GM19467 (cell line): ENCODE results near the gene OR2Z1.

Experiments
- ATAC-seq: cut with Tn5 transposase; IDR thresholded peaks from one replicate; pipeline ENCODE4 v1.9.1; 2021; ENCODE audit warnings: mild to moderate bottlenecking, moderate library complexity; ENCODE audit not compliant: unreplicated experiment

The OR2Z1 gene, protein sequence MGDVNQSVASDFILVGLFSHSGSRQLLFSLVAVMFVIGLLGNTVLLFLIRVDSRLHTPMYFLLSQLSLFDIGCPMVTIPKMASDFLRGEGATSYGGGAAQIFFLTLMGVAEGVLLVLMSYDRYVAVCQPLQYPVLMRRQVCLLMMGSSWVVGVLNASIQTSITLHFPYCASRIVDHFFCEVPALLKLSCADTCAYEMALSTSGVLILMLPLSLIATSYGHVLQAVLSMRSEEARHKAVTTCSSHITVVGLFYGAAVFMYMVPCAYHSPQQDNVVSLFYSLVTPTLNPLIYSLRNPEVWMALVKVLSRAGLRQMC

DNA sequence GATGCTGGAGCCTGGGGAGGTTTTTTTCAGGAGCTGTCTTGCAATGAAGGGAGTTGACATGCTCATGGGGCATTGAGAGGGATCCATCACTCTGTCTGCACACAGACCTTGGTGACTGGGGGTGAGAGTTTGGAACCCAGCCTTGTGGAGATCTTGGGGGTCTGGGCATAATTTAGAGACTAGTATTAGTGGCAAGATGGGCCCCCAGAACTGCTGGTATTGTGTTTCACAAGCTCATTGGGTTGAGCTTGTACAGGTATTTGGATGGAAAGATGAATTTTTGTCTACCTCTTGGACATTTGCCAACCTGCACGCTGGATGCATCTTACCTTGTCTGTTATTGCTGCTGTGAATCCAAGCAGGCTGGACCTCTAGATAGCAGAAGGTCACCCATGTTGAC, at the start of gene OR2Z1:
Gene OR2Z1 (plus strand): TSS at position 301 of the 400 bp plus-strand sequence. CDS start 9,395 bp downstream, outside the sequence.
- ATAC-seq: no peak

GRCh38 chr19:8673276-8673891, 48.0 kb upstream of the OR2Z1 start:
- ATAC-seq: no peak

- ATAC-seq: no peak
Observed at GRCh38 chr19:8675066-8675465, 46.4 kb upstream of the OR2Z1 start.

DNA sequence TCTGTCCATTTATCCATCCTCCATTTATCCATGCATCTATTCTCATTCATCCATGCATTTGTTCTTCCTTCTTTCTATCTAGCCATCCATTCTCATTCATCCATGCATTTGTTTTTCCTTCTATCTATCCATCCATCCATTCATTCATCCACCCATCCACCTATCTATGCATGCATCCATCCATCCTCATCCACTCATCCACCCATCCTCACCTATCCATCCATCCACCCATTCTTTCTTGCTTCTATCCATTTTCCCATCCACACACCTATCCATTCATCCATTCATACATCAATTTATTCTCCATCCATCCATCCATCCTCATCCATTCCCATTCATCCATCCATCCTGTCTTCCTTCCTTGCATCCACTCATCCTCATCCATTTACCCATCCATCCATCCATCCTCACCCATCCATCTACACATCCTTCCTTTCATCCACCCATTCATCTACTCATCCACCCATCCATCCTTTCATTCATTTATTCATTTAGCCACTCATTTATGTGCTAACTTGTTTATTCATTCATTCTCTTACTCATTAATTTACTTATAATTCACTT, 43.1 kb upstream of the OR2Z1 start:
- ATAC-seq: no peak

DNA sequence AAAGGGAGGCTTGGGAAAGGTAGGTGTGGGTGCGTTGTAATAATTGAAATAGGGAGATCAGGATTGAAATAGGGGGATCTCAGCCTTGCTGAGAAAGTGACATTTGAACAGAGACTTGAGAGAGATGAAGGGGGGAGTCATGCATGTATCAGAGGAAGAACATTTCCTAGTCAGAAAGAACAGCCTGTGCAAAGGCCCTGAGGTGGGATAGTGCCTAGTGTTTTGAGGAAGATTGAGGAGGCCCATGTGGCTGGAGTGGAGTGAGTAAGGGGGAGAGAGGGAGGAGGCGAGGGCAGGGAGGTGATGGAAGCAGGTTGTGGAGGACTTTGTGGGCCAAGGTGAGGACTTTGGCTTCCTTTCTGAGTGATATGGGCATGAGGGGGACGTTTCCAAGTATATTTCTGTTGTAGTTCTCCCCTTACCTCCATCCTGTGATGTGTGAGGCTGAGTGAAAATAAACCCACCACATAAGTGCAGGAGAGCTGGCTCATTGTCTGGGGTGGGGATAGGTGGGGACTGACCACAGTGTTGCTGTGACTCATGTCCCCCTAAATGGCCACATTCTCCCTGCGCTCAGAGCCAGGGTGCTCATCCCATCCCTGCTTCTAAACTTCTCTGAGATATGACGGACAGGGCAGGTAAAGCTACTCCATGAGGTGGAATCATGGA, 40.6 kb upstream of the OR2Z1 start:
- no peak for ATAC-seq

GRCh38 chr19:8681345-8682029, 39.9 kb upstream of the OR2Z1 start:
- ATAC-seq: no peak

DNA sequence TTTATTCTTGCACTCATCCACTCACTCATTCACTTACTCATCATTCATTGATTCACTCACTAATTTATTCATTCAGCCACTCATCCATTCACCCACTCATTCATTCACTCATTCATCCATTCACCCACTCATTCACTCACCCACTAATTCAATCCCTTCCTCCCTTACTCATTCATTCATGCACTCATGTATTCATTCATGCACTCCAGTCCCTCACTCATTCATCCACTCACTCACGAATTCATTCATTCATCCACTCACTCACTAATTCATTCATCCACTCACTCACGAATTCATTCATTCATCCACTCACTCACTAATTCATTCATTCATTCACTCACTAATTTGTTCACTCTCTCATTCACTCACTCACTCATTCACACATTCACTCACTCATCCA, 39.0 kb upstream of the OR2Z1 start:
- ATAC-seq: no peak

DNA sequence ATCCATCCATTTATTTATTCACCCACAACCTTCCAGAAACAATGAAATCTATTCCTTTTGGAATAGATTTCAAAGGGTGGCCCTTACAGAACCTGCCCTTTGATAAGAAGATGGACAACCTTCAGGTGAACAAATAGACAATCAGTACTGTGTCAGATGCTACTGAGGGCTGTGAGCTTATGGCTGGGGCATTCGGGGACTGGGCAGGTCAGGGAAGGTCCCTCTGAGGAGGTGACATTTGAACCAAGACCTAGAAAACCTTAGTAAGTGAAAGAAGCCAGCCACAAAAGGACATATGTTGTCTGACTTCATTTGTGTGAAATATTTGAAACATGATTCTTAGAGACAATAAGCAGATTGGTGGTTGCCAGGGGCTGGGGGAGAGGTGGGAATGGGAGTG, 38.5 kb upstream of the OR2Z1 start:
- no peak for ATAC-seq

DNA sequence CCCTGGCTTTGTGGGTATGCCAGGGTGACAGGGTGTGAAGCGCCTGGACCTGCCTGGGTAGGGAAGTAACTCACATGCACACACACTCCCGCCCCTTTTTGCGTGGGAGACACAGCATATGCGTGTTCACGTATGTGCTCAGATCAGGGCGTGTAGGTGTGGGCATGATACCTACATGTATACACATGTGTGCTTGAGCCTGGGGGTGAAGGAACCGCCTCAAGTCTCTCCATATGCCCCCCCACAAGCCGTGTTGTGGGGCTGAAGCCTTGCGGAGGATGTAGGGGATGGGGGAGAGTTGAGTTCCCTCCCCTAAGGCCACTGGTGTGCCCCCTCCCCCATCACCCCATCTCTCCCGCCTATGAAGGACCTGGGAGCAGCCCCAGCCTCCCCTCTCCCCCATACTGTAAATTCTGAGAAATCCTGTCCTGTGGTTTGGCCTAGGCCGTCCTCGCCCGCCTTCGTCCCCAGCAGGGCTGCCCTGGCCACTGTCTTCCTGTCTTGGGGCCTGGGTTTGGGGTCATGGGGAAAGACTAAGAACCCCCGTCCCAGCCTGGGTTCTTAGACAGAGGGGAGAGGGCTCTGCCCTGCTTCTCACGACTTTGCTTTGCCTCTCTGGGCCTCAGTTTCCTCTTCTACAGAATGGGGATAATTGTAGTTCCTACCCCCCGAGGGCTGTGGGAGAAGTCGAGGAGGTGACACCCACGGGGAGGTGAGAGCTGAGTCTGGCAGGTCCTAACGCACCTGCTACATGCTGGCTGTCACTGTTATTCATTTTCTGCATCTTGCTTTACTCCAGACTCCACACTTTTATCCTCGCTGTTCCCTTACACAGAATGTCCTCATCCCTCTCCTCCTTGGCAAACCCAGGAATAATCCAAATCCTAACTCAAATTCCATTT, 37.2 kb upstream of the OR2Z1 start:
- no peak for ATAC-seq

- no peak for ATAC-seq
Observed at GRCh38 chr19:8686549-8686948, 34.9 kb upstream of the OR2Z1 start.

DNA sequence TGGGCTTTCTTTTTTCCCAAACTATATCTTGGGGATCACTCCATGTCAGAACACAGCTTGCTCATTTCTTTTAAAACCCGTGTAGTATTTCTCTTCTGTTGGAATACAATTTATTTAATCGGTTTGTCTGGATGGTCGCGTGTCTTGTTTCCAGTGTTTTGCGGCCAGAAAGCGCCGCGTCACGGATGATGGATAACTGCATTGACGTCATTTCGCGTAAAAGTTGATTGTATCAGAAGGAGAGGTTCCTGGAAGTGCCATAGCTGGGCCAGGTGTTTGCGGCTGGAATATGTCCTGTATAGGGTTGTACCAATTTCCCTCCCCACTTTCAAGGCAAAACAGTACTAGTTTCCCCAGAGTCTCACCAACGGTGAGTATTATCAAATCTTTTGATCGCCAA, 32.5 kb upstream of the OR2Z1 start:
- no peak for ATAC-seq

GRCh38 chr19:8690753-8691539, 30.5 kb upstream of the OR2Z1 start:
- no peak for ATAC-seq

- no peak for ATAC-seq
Observed at GRCh38 chr19:8695501-8695900, 25.9 kb upstream of the OR2Z1 start.

DNA sequence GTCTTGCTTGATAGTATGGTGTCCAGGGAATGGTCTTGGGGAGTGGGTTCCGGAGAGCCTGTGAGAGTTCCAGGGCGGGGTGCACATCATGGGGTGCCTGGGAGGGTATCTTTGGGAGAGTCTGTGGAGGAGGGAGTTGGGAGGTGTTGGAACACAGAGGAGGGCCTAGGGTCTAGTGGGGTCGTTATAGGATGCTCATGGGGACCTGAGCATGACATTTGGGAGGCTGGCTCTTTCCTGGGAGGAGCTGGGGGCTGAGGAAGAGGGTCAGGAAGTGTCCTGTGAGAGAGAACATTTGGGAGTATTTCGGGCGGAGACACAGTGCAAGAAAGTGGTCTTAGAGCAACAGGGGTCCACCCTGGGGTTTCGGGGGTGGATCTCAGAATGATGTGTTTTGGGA, 25.5 kb upstream of the OR2Z1 start:
- ATAC-seq: no peak

- ATAC-seq: no peak
Observed at GRCh38 chr19:8696993-8697392, 24.4 kb upstream of the OR2Z1 start.

GRCh38 chr19:8697671-8698432, 23.6 kb upstream of the OR2Z1 start:
- no peak for ATAC-seq

GRCh38 chr19:8698433-8699063, 22.9 kb upstream of the OR2Z1 start, which contains the start of gene ACTL9:
Gene ACTL9 (minus strand): TSS chr19:8698795. CDS start chr19:8698701, 94 bp downstream.
- ATAC-seq: no peak

DNA sequence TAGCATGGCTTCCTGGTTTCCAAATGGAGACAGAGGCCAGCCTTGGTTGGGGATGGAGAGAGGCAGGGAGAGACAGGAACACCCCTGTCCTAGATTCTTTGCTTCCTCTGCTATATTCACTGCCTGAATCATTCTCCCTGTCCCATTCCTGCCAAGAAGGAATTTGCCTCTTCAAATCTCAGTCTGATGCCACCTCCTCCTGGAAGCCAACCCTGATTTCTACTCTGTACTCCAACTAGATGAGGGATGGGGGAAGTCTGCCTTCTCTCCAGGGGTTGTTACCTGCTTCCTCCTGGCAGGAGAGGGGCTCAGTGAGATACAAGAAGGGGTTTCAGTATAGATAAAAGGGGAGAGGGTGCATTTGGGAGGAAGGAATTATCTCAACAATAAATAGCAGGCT, 21.5 kb upstream of the OR2Z1 start:
- no peak for ATAC-seq
